WERI-Rb-1 (cell line): Measurements from ENCODE around the gene CCDC187.

ENCODE experiments used
- DNase-seq: peaks from one replicate; pipeline ENCODE4 v3.0.0-alpha.2; 2020
- H3K27ac ChIP-seq: fragments of 250-450 bp; sonication (Bioruptor Pico); 2 replicates; pipeline ENCODE4 v1.5.1; 2020; ENCODE audit warnings: mild to moderate bottlenecking, moderate library complexity
- H3K27me3 ChIP-seq: fragments of 250-450 bp; sonication (Bioruptor Pico); 2 replicates; pipeline ENCODE4 v1.5.1; 2021; ENCODE audit warnings: mild to moderate bottlenecking, low read depth, moderate library complexity; ENCODE audit not compliant: insufficient read depth, severe bottlenecking
- H3K36me3 ChIP-seq: fragments of 250-450 bp; sonication (Bioruptor Pico); 2 replicates; pipeline ENCODE4 v1.5.1; 2020; ENCODE audit warnings: mild to moderate bottlenecking, moderate library complexity
- H3K4me3 ChIP-seq: 2 replicates; pipeline ENCODE4 v1.5.1; 2011; ENCODE audit warnings: low read depth, mild to moderate bottlenecking, control low read depth, low read length
- H3K9me3 ChIP-seq: fragments of 250-450 bp; sonication (Bioruptor Pico); 2 replicates; pipeline ENCODE4 v1.5.1; 2021; ENCODE audit warnings: mild to moderate bottlenecking, moderate library complexity; ENCODE audit not compliant: severe bottlenecking
- CTCF ChIP-seq: IDR thresholded peaks from 2 replicates; pipeline ENCODE4 v1.5.1; 2011; ENCODE audit warnings: low read depth, mild to moderate bottlenecking, control low read depth, inconsistent platforms, low read length

Gene CCDC187

DNA sequence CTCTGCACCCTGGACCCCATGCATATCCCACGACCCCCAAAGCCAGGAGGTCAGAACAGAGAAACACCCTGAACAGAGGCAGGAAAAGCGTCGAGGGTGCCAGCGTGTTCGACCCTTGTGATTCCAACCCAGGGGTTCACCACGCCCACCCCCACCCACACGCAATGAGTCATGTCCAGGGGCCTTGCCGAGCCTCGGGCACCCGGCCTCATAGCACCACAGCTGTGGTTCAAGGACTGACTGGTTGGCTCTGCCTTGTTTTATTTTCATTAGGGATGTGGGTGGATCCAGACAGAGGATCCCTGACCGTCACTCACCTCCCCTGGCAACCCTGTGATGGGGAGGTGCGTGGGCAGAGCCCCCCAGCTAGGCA, 48.7 kb downstream of the CCDC187 start:
- Histone ChIP-seq H3K27ac (no peak overlapping the region), H3K4me3 (no peak overlapping the region), H3K36me3 (no peaks in the 10 kb centered on the region), H3K9me3 (no peaks in the 10 kb centered on the region), H3K27me3 (no peaks in the 10 kb centered on the region)
- no peak for TF ChIP-seq CTCF
- no peak for DNase-seq

DNA sequence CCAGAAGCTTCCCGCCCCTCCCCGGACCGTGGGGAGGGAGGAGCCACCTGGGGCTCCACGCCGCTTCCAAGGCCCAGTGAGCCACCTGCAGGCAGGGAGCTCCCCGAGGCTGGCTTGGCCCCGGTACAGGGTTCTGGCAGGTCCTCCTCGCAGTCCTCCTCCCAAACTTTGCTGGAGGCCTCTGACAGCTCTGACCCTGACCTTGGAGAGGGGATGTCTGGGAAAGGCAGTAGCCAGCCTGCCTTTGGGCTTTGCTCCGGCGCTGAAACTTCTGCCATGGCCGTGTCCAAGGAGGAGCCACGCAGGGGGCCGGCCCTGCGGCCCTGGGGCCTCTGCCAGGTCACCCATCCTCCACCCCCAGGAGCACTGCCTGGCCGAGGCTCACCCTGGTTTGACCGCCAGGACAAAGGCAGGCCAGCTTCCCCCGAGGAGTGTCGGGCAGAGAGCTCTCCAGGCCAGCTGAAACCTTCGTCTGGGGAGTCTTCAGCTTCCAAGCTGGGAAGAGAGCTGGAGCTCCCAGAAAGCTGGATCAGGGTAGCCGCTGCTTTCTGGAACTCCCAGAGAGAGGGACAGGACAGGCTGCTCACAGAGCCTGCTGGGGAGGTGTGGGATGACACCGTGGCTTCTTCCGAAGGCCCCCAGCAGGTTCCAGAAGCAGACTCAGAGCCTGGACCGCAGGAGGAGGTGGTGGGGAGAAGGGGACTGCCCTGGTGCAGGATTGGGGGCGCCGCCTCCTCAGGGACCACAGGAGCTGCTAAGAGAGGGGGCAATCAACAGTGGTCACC, 49.3 kb downstream of the CCDC187 start:
- TF ChIP-seq CTCF = no peak
- Histone ChIP-seq H3K27ac (no peak overlapping the region), H3K4me3 (no peak overlapping the region), H3K36me3 (no peaks in the 10 kb centered on the region), H3K27me3 (no peaks in the 10 kb centered on the region), H3K9me3 (no peaks in the 10 kb centered on the region)
- no peak for DNase-seq

DNA sequence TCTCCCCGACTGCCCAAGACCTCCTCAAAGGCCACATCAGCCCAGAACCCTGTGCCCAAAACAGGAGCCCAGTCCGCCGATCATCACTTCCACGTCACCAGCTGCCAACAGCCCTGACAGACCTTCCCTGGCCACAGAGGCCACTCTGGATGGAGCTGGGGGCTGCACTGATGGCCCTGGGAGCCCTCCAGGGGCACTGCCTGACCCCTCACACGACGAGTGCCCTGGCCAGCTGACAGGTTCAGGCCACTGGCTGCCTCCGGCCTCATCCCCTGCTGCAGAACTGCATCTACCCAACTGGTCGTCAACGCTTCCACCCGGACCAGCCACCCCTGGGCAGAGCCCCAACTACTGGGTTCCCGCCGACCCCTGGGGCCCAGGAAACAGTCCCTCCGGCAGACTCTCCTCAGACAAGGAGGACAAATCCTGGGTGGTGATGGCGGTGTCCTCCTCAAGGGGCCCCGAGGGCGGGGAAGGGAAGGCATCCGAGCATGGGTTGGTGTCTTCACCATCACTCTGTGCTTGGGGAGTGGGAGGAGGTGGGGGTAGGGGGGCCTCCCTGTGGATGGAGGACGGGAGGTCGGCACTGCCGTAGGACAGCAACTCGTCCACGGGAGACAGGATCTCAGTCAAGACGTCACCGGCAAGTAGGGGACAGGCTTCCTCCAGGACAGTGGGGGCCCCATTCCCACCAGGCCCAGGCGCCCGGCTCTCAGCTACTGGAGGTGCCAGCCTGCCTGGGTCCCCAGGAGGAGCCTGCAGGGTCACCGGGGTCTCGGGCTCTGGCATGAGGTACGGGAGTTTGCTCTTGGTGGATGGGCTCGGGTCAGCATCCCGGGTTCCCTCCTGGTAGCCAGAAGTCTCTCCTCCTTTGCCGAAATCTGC, 50.4 kb downstream of the CCDC187 start:
- H3K4me3 ChIP-seq = no peak overlapping the region
- no peak for TF ChIP-seq CTCF
- no peaks in the 10 kb centered on the region for H3K36me3 ChIP-seq
- DNase-seq = no peak
- no peak overlapping the region for H3K27ac ChIP-seq
- H3K9me3 ChIP-seq = no peaks in the 10 kb centered on the region
- H3K27me3 ChIP-seq = no peaks in the 10 kb centered on the region

GRCh38 chr9:136252846-136253245, 51.0 kb downstream of the CCDC187 start:
- Histone ChIP-seq H3K36me3 (no peaks in the 10 kb centered on the region), H3K27ac (no peak overlapping the region), H3K4me3 (no peak overlapping the region), H3K9me3 (no peaks in the 10 kb centered on the region), H3K27me3 (no peaks in the 10 kb centered on the region)
- TF ChIP-seq CTCF = no peak
- no peak for DNase-seq

DNA sequence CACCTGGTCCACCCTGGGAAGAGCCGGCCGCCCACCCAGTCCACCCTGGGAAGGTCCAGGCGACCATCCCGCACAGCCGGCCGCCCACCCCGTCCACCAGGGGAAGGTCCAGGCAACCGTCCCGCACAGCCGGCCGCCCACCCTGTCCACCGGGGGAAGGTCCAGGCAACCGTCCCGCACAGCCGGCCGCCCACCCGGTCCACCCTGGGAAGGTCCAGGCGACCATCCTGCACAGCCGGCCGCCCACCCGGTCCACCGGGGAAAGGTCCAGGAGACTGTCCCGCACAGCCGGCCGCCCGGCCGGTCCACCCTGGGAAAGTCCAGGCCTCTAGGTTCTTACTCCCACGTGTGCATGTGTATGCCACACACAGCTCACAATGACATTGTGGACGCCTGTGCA, 51.6 kb downstream of the CCDC187 start:
- Histone ChIP-seq H3K36me3 (no peaks in the 10 kb centered on the region), H3K9me3 (no peaks in the 10 kb centered on the region), H3K27me3 (no peaks in the 10 kb centered on the region), H3K27ac (no peak overlapping the region), H3K4me3 (no peak overlapping the region)
- no peak for TF ChIP-seq CTCF
- DNase-seq = no peak
